Vagina (tissue), 2 donors: ENCODE measurements around the gene NFIB. TPM values are rescaled to one million over a fixed set of nuclear protein-coding genes. Genes with fewer than 3 reads are reported as not detected.

Source experiments
- DNase-seq, 2 donors: peaks; one replicate each; pipeline ENCODE4 v3.0.0-alpha.2; 2017; ENCODE audit errors: extremely low spot score in 2 of 2
- H3K27ac ChIP-seq: fragments of 200-600 bp; sonication (generic); one replicate; pipeline ENCODE4 v1.5.1; 2019
- H3K27me3 ChIP-seq: fragments of 200-600 bp; sonication (generic); one replicate; pipeline ENCODE4 v1.5.1; 2019
- H3K36me3 ChIP-seq, 2 donors: fragments of 200-600 bp; sonication (generic); one replicate each; pipeline ENCODE4 v1.5.1; 2017 to 2019
- H3K4me1 ChIP-seq: fragments of 200-600 bp; sonication (generic); one replicate; pipeline ENCODE4 v1.5.1; 2019
- H3K4me3 ChIP-seq, 2 donors: fragments of 200-600 bp; sonication (generic); 1 replicate in 1 of 2; 2 replicates in 1 of 2; pipeline ENCODE4 v1.5.1; 2016 to 2019
- H3K9me3 ChIP-seq: fragments of 200-600 bp; sonication (generic); one replicate; pipeline ENCODE4 v1.5.1; 2019
- CTCF ChIP-seq, 3 experiments: fragments of 450-650 bp in 2 of 3; fragments of 200-600 bp in 1 of 3; sonication (generic) in 1 of 3; IDR thresholded peaks; one replicate each; pipeline ENCODE4 v1.5.1; 2017 to 2019; ENCODE audit warnings: antibody characterized with exemption in 3 of 3, mild to moderate bottlenecking in 2 of 3, moderate library complexity in 2 of 3
- POLR2A ChIP-seq, 2 donors: fragments of 450-650 bp; IDR thresholded peaks; one replicate each; pipeline ENCODE4 v1.6.1; 2017; ENCODE audit warnings: antibody characterized with exemption in 2 of 2, mild to moderate bottlenecking in 2 of 2, moderate library complexity in 2 of 2
- POLR2AphosphoS5 ChIP-seq, 2 donors: sonication (generic); formaldehyde crosslinking; IDR thresholded peaks; one replicate each; pipeline ENCODE4 v1.9.0; 2017; ENCODE audit warnings: antibody characterized with exemption in 2 of 2, mild to moderate bottlenecking in 2 of 2, low read depth in 1 of 2; ENCODE audit not compliant: insufficient read depth in 1 of 2
- intact Hi-C: fragments of 100-400 bp; cut with DNase I; formaldehyde crosslinking; loops from one replicate; pipeline ENCODE4 v1.15.1; 2023
- total RNA-seq: library from RNA; depleted of rRNA; stranded (reverse); fragments of >200 nt; gene quantifications from one replicate; pipeline ENCODE4 v1.2.3, GENCODE V29; 2016

NFIB gene
- total RNA-seq, 1 donor from 2014 or later, result 73.4 TPM

GRCh38 chr9:14327036-14327435 is 13.1 kb upstream of the NFIB start:
- Histone ChIP-seq H3K4me3 (no peak overlapping the region), H3K27me3 (no peaks in the 10 kb centered on the region), H3K4me1 (peaks cover 15% of the 10 kb centered on the region), H3K27ac (no peak overlapping the region), H3K9me3 (no peaks in the 10 kb centered on the region), H3K36me3 (no peaks in the 10 kb centered on the region)
- no peak for DNase-seq
- intact Hi-C loops, result no loop called here
- TF ChIP-seq CTCF (IDR thresholded peaks at IDR 0.05) (no peak), POLR2A (IDR thresholded peaks at IDR 0.05) (no peak)

- intact Hi-C loops, result no loop called here
- Histone ChIP-seq H3K4me3 (no peak overlapping the region), H3K9me3 (no peaks in the 10 kb centered on the region), H3K4me1 (peaks cover 15% of the 10 kb centered on the region), H3K36me3 (no peaks in the 10 kb centered on the region), H3K27ac (no peak overlapping the region), H3K27me3 (no peaks in the 10 kb centered on the region)
- no peak for DNase-seq
- TF ChIP-seq POLR2AphosphoS5 (IDR thresholded peaks at IDR 0.05; ENCODE audit: insufficient read depth in 1 of 2, low read depth in 1 of 2) (no peak), POLR2A (IDR thresholded peaks at IDR 0.05) (no peak), CTCF (IDR thresholded peaks at IDR 0.05) (no peak)
Measured at GRCh38 chr9:14326264-14326826, 12.4 kb upstream of the NFIB start.

GRCh38 chr9:14325147-14325546 is 11.2 kb upstream of the NFIB start:
- intact Hi-C loops, result no loop called here
- Histone ChIP-seq H3K27me3 (no peaks in the 10 kb centered on the region), H3K27ac (no peak overlapping the region), H3K36me3 (no peaks in the 10 kb centered on the region), H3K9me3 (no peaks in the 10 kb centered on the region), H3K4me3 (no peak overlapping the region), H3K4me1 (peaks cover 19% of the 10 kb centered on the region)
- TF ChIP-seq CTCF (IDR thresholded peaks at IDR 0.05), result no peak
- TF ChIP-seq POLR2A (IDR thresholded peaks at IDR 0.05), result no peak
- TF ChIP-seq POLR2AphosphoS5 (IDR thresholded peaks at IDR 0.05; ENCODE audit: insufficient read depth in 1 of 2, low read depth in 1 of 2), result no peak
- no peak for DNase-seq

DNA sequence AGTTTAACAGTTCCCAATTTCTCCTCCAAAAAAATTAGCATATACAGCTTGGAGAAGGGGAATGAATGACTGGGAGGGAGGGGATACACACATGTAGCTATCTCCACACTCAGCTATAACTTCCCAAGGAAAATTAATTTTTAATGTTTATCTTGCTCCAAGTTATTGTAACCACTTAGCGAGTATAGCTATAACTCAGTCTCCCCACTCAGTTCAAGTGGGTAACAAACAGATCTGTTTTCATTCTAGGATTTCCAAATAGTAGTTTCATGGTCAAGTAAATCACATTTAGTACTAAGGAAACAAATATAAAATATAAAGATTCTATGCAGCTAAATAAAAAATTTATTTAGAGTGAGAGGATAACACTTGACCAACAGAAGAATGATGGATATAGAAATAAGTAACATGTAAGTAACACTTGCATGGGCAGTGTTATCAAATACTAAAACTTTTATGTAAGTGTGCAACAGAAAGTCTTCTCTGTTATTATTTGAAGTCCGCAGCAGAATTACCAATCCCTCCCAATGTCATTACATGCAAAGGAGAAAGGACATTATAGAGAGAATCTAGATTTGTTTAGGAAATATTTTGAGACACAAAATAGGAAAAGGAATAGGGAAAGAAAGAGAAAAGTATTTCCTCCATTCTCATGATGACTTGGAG is 10.2 kb upstream of the NFIB start:
- Histone ChIP-seq H3K27me3 (no peaks in the 10 kb centered on the region), H3K4me1 (peaks cover 29% of the 10 kb centered on the region), H3K9me3 (no peaks in the 10 kb centered on the region), H3K27ac (peak overlapping the region; percentile 96), H3K36me3 (no peaks in the 10 kb centered on the region), H3K4me3 (no peak overlapping the region)
- DNase-seq, result no peak
- intact Hi-C loops, result no loop called here
- no peak for TF ChIP-seq CTCF (IDR thresholded peaks at IDR 0.05)
- no peak for TF ChIP-seq POLR2AphosphoS5 (IDR thresholded peaks at IDR 0.05; ENCODE audit: insufficient read depth in 1 of 2, low read depth in 1 of 2)
- TF ChIP-seq POLR2A (IDR thresholded peaks at IDR 0.05), result no peak
